ENCODE results near the gene KCNC4. TPM values are rescaled to one million over a fixed set of nuclear protein-coding genes. Genes with fewer than 3 reads are reported as not detected.

Gene KCNC4
- total RNA-seq, 2 donors from 2014 or later, result 8.7 to 8.8 TPM

DNA sequence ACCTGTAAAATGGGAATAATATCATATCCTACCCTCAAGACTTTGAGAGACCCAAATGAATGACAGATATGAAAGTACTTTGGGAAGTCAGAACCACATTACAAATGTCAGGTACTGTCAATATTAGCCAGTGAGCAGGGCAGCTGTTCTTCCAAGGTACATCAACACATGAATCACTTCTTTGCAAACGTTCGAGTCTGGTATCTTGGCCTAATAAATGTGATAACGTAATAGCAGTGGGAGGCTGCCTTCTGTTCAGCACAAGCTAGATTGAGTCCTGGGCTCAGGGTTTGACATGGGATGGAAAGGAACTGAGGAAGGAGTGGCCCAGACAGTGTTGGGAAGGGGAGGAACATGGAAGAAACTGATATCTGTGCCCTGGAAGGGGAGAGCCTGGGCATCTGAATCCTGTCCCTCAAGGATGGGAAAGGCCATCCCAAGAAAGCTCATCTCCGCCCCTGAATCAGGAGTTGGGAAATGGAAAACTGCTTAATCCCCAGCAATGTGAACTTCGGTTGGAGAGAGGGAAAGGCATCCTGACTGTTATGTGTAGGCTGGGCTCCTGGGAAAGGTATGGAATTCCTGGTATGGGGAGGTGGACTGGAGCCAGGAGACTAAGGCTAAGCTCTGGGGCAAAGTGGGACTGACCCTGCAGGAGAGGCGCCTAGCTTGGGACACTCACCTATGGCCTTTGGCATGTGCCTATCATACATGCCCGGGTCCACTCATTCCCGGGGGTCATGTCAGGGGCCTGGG lies 14.3 kb downstream of the KCNC4 start:
- intact Hi-C loops (cut with DNase I), result no loop called here
- DNase-seq, result no peak
- peak in 1 of 2 donors; percentile 64 for ATAC-seq

DNA sequence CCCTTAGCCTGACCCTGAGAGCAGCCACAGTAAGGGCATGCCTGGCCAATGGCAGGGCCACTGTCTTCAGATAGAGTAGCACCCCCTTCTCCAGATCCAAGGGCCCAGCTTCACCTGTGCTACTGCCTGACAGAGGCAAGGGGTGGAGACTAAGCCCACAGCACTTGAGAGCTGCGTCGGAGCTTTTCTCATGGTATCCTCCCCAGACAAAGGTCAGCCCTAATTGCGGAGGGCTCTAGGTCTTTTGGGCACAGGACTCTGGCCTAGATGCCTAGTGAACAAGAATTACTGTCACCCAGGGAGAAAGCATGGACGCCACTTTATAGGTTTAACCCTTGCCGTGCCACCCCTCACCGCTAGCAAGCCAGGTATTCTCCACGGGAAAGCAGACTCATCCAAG lies 15.1 kb downstream of the KCNC4 start:
- no peak for DNase-seq
- intact Hi-C loops (cut with DNase I), result no loop called here
- ATAC-seq, result no peak

DNA sequence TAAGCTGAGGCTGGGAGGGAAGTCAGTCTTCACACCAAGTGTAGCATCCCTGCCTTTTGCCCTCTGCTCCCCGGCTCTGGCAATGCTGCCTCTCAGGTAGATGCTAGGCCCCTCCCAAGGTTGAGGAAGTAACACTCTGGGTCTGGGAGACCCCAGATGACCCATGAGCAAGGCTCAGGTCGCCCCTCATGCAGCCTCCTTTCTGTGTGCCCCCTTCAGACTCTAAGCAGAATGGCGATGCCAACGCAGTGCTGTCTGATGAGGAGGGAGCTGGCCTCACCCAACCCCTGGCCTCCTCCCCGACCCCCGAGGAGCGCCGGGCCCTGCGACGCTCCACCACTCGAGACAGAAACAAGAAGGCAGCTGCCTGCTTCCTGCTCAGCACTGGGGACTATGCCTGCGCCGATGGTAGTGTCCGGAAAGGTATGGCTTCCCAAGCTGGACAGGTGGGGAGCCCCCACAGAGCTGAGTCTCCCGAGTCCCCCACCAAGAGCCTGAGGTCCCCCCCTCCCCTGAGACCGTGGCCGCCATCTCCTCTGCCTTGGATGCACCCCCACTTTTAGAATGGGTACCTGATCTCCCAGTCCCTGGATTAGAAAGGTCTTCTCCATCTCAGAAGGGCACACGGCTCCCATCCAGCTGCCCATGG lies 15.8 kb downstream of the KCNC4 start:
- intact Hi-C loops (cut with DNase I), result no loop called here
- DNase-seq (no peak), ATAC-seq (no peak)

DNA sequence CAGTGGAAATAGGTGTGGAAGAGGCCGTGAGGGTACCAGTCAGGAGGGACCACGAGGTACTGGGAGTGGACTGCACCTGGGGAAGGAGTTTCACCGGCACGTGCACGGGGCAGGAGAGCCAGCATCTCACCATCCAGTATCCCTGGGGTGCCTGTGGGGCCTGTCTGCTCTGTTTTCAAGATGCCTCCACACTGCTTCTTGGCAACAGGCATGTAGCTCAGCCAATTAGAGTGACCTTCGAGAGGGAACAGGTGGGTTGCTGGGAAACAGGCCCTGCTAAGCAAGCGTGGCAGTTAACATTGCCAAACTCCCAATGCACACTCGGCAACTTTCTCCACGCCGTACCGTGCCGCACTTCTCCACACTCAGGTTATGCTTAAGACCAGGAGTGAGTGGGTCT lies 17.7 kb downstream of the KCNC4 start:
- intact Hi-C loops (cut with DNase I), result no loop called here
- ATAC-seq, result no peak
- DNase-seq, result no peak

DNA sequence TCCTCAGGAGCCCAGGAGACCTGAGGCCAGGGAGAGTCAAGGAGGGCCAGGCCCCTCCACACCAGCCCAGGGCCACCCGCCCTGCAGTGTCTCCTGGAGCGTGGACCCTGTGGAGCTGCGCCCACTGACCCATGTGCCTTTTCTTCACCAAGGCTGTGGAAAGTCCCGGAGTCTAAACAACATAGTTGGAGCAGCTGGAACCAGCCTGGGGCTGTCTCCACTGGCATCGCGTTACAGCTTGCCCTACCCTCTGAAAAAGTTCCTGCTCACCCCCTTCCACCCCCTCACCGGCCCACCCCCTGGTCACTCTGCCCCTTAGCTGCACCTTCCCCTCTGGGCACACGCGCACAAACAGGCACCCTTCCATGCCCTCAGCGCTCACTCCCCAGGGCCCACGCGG lies 18.3 kb downstream of the KCNC4 start:
- DNase-seq, result no peak
- intact Hi-C loops (cut with DNase I), result no loop called here
- no peak for ATAC-seq

DNA sequence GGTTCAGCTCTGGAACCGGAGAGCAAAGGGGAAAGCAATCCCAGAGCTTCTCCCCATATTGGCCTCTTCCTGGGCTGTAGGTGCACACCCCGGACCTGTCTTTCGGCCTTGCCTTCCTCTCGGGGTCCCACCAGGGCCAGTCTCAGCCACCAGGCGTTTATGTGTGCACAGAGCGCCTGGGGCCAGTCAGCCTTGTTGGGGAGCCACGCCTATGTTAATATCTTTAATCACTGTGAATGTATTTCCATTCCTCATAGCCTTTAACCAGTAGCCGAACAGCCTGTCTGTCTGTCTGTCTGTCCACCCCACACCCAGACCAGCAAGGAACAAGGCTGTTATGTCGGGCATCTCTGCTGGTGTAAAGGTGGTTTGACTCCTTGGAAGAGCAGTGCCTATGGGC lies 18.8 kb downstream of the KCNC4 start:
- intact Hi-C loops (cut with DNase I), result no loop called here
- DNase-seq (no peak), ATAC-seq (no peak)

DNA sequence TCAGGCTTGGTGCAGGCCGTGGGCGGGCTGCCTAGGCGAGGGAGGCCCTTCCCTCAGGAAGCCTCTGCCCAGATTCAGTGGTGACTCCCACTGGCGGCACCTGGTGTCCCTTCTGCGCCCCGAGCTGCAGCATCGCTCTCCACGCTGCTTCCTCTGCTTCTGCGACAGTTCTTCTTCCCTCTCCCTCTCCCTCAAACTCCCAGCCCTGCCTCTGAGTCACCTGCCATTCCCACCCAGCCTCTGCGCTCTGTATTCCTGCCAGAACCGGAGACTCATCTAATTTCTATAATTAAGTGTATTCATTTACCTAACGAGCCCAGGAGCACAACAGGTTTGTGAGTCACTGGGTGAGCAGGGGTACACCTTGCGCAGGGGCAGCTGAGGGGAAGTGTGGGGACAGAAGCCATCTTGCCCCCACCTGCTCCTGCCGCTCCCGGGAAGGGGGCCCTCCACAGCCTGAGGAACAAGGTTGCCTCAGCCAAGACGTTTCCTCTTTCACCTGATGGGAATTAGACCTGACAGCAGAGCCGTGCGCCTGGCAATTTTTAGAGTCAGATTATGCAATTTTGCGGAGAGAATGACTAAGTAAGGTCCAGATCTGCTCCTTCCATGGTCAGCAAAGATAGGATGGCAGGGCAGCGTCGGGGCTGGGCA lies 19.4 kb downstream of the KCNC4 start:
- DNase-seq (no peak), ATAC-seq (no peak)
- intact Hi-C loops (cut with DNase I), result no loop called here

DNA sequence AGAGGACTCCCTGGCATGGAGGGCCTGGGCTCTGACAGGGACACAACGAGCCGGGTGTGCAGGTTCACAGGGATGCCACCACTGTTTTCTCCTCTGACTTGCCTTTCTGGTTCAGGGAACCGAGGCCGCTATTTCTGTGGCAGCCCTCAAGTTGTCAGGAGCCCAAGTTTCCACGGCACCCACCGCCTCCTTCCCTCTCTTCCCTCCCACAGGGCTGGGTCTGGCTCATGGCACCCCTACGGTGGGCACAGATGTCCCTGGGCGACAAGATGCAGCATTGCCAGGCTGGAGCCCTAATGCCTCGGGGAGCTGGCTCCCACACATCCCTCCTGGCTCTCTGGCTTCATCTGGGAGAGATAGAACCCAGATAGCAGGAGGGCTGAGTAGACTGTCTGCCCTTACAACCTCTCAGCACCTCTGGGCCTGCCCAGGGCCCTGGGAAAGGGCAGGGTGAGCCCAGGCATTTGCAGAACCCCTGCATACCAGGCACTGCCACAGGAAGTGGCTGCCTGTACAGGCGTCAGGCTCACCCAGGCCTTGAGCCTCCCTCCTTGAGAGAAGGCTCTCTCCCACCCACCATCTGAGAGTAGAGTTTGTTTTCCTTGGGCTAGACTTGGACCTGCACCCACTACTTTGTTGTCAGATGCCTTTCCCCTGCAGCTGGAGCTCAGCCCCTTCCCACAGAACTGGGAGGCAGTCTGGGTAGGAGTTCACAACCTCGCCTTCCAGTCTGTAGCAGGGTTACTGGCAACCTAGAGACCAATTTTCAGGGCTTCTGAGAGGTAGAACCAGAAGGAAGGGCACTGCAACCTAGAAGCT lies 20.5 kb downstream of the KCNC4 start:
- intact Hi-C loops (cut with DNase I), result no loop called here
- DNase-seq (no peak), ATAC-seq (no peak)

DNA sequence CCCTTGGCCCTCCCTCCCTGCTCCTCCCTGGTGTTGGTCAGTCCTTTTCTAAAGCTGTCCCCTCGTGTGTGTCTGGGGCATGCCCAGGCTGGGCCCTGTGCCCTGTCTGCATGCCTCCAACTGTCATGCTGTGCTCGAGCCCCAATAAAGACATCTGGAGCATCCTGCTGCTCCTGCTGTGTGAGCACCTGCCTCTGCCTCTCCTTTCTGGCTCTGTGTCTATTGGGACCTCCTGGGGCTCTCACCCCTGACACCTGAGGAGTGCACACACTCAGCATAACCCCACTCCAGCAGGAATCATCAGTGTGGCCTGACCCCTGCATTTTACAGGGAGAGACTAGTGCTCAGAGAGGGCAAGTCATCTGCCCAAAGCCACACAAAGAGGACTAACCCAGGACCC lies 23.7 kb downstream of the KCNC4 start:
- intact Hi-C loops (cut with DNase I), result no loop called here
- no peak for DNase-seq
- ATAC-seq, result no peak

DNA sequence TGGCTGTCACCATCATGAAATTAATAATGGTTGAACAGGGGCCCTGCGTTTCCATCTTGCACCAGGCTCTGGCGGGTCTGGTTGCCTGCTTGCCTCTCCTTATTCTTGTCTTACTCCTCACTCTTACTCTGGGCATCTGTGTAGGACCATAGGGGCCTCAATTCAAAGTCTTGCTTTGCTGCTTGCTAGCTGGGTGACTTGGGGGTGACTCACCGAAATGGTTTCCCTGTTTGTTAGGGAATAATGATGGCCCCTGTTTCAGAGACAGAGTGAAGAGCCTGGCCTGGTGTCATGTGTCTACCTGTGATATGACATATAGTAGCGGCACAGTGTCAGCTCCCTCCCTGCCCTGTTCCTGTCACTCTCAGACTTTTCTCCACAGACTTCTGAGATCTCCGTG lies 24.6 kb downstream of the KCNC4 start:
- intact Hi-C loops (cut with DNase I), result no loop called here
- ATAC-seq (peak in 1 of 2 donors; percentile 4), DNase-seq (no peak)

DNA sequence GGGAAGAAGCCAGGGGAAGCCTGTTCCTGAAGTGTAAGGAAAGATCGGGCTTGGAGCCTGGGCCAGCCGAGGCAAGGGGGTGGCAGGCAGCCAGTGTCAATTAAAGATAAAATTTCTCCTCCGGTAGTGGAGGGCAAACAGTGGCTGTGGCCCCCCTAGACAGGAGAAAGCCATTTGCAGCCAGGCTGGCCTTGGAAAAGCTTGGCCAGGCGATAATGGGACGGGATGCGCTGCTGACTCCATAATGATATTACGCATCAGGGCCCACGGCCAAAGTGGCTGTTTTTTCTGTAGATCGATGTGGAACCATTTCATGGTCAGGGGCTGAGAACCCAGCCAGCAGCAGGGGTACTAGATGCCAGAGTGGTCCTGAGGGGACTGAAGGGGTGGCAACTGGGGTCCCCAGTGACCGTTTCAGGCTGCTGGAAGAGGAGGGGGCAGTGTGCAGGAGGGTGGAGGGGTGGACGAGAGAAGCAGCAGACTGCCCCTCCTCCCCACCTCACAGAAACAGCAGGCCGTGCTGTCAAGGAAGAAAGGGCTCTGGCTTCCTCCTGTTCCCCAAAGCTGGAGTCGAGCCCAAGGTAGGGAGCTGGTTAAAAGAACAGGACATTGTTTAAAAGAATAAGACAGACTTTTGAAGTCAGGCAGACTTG lies 25.2 kb downstream of the KCNC4 start:
- peak in 1 of 2 donors; percentile 15 for ATAC-seq
- intact Hi-C loops (cut with DNase I), result no loop called here
- DNase-seq, result peak; percentile 40

DNA sequence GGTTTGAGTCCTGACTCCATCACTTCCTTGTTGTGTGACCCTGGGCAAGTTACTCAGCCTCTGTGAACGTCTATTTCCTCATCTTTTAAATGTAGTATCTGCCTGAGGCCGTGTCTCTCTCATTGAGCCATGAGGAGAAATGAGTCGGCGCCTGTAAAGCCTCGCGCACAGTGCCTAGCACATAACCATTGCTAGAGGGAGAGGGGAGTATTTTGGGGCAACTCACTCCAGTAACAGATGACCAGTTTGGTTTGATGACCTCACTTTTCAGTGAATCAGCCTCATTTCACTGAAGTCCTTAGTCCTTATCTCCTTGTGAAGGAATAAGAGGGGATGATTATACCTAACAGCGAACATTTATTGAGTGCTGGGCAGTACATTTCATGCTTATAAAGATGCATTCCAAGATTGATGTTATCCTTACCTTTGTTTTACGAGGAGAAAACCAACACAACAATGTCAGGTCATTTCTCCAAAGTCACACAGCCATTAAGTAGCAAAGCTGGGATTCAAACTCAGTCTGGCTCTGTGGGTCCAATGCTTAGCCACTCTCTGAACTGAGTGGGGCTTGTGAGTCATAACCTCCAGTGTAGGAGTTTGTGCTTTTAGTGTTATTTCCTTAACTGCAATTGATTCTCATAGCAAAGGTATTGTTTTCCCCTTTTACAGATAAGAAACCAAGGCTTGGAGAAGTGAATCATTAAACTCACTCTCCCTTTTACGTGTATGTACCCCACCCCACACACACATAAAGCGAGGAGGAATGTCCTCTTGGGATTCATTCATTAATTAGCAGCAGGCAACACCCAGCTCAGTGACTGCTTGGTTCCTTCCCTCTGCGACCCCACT lies 25.9 kb downstream of the KCNC4 start:
- intact Hi-C loops (cut with DNase I), result no loop called here
- DNase-seq (no peak), ATAC-seq (peak in 1 of 2 donors; percentile 50)

DNA sequence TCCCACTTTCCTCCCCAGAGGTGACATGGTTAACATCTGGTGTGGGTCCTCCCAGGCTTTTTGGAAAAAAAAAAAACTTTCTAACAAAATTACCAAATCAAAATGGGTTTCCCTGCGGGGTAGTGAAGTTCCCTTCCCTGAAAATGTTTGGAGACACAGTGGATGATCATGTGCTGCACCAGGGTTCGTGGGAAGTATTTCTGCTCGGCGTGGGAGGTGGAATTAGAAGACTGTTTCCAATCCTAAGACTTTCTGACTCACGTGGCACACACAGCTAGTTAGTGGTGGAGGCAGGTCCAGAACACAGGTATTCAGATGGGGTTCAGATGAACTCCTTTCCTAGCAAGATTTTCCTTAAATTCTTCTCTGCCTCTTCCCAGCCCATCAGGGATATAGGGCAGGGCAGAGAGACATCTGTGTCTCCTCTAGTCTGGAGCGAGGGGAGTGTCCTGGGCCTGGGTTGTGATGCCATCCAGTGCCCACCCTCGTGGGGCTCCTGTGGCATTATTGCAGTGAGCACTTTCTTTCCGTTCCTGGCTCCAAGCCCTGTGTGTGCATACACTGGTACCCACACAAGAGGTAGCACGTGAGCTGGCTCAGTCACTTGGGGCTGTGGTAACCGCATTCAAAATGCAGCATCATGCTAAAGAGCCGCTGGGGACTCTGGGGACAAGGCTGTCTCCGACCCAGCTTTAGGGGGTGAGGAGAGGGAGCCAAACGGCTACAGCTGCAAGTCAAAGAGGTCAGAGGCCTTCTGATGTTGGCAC lies 27.5 kb downstream of the KCNC4 start:
- no peak for DNase-seq

DNA sequence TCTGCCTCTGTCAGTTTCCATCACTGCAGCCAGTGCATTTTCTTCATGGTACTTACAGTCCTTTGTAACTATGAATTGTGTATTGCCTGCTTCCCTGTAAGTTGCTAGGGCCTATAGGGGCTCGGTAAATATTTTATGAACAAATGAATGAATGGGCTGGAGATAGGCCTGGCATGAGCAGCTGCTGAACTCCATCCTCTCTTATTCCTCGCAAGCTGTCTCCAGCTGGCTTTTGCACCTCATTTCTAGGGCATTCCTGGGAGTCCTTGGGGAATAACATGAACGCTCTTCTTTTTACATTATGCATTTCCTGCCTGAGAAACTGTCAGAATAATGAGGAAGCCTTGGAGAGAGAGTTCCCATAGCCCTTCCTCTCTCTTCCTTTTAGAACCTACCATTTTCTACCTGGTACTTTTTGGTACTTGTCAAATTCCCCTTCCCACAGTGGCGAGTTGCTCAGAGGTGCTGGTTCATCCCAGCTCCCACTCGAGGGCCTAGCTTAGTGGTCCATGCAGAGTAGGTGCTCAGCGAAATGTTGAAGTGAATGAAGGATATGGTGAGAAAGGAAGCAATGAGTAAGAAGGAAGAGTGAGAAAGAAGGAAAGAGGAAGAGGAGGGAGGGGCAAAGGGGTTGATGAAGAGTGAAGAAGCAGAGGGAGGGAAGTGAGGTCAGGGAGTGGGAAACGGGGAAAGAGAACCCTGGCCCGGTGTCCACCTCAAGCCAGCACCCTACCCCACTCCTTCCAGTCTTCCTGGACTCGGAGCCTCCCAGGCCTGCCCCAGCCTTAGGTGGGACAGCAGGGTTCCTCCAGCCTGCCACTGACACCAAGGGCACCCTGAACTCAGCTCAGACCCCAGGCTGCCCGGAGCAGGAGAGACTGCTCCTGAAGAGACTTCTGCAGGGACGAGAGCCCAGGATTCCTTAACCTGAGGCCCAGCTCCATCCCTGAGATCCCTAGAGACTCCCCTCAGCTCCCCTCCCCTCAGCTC lies 29.6 kb downstream of the KCNC4 start:
- ATAC-seq (no peak), DNase-seq (no peak)
- intact Hi-C loops (cut with DNase I), result no loop called here

More for the DNA sequence above, 27.5 kb downstream of the KCNC4 start:
- intact Hi-C loops (cut with DNase I), result no loop called here
- ATAC-seq, result no peak

DNA sequence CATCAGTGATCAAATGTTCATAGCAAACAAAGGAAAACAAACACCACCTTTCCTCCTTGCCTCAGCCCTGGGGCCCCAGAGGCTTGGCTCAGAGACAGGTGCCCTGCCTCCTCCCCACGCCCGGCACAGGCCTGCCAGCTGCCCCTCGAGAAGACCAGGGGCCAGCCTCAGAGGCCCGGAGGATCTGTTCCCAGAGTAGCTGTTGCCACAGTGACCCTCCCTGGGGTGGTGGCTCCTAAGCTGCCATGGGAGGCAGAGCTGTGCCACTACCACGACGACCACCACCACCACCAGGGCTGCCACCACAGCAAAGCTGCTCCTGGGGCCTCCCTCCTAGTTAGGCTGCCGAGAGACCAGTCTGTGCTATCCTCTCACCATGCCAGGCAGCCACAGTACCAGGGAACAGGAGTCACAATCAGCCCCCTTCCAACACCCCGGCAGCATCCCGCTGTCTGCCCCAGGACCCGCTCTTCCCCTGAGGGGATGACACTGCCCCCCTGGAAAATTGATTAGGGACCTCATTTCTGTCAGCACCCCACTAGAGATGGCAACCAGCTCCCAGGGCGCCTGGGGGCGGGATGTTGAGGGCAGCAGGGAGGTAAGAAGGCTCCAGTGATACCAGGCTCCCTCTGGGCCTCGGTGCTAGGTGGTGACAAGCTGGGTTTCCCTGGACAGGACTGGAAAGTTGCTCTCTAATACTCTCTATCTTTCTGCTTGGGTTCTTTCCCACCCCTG lies 30.5 kb downstream of the KCNC4 start:
- intact Hi-C loops (cut with DNase I), result no loop called here
- ATAC-seq (no peak), DNase-seq (no peak)

DNA sequence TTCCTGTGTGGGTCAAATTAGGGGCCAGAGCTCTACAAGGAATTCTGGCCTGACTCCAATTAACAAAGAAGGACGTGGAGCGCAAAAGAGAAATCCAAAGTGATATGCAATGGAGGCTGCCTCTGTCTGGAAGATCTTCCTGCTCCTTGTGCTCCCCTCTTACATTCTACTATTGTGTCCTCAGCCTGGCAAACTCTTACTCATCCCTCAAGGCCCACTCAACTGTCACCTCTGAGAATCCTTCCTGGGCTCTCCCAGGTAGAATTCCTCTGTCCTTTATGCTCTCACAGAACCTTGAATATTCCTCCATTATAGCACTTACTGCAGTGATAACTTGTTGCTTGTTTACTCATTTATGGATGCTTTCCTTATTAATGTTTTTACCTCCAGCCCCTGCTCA lies 31.4 kb downstream of the KCNC4 start:
- ATAC-seq (no peak), DNase-seq (no peak)
- intact Hi-C loops (cut with DNase I), result no loop called here

Data from left cardiac atrium (tissue), 4 donors.